EH (cell line): ENCODE measurements around the gene RNF151.

Experiments used
- DNase-seq: peaks from one replicate; pipeline ENCODE4 v3.0.0-alpha.2; 2015; ENCODE audit warnings: low read depth

RNF151 gene

DNA sequence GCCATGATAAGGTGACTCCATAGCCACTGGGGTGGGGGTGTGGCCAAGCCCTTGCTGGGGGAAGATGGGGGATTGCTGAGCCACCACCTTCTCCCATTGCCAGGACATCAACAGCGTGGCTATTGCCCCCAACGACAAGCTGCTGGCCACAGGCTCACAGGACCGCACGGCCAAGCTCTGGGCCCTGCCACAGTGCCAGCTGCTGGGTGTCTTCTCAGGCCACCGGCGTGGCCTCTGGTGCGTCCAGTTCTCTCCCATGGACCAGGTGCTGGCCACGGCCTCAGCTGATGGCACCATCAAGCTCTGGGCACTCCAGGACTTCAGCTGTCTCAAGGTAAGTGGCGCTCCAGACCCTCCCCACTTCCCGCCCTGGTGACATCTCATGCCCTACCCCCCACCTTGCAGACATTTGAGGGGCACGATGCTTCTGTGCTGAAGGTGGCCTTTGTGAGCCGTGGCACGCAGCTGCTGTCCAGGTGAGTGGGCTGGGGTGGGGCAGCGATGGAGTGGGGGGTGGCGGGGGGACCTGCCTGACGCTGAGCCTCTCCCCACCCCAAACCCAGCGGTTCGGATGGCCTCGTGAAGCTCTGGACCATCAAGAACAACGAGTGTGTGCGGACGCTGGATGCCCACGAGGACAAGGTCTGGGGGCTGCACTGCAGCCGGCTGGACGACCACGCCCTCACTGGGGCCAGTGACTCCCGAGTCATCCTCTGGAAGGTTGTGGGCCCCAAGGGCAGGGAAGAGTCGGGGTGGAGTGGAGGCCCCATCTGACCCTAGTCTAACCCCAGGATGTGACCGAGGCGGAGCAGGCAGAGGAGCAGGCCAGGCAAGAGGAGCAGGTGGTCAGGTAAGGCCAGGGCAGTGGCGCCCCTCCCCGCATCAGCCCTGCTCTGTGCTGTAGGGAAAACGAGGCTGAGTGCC lies 10.6 kb downstream of the RNF151 start:
- no peak for DNase-seq

DNA sequence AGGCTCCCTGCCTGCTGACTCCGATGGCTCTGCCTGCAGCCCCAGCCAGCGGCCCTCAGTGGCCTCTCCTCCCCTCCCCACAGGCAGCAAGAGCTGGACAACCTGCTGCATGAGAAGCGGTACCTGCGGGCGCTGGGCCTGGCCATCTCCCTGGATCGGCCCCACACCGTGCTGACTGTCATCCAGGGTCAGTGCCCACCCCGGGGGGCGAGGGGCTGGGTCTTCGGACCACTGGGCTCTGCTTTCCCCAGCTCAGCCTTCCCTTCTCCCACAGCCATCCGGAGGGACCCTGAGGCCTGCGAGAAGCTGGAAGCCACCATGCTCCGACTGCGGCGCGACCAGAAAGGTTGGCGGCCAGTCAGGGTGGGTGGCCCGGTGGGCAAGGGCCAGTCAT lies 11.2 kb downstream of the RNF151 start:
- DNase-seq = no peak

DNA sequence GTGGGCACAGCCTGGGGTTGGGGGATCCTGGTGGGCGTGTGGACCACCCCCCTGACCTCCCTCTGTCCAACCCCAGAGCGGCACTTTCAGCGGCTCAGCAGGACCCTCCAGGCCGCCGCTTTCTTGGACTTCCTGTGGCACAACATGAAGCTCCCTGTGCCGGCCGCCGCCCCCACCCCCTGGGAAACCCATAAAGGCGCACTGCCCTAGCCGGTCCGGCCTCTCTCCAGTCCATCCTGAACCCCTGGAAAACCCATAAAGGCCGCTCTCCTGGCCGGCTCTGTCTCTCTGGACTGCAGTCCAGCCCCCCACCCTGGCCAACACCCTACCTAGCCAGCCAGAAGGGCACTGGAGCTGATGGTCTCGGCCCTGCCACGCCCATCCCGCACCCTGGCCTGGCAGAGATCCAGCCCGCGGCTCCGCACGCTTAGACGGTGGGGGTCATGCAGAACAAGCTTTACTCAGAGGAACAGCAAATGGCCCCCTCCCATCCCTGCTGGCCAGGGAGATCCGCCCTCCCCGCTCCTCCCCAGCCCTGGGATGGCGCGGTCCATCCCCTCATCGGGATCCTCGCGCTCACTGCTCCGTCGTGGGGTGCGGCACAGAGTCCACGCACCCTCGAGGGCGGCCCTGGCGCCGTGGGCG lies 11.9 kb downstream of the RNF151 start:
- no peak for DNase-seq

DNA sequence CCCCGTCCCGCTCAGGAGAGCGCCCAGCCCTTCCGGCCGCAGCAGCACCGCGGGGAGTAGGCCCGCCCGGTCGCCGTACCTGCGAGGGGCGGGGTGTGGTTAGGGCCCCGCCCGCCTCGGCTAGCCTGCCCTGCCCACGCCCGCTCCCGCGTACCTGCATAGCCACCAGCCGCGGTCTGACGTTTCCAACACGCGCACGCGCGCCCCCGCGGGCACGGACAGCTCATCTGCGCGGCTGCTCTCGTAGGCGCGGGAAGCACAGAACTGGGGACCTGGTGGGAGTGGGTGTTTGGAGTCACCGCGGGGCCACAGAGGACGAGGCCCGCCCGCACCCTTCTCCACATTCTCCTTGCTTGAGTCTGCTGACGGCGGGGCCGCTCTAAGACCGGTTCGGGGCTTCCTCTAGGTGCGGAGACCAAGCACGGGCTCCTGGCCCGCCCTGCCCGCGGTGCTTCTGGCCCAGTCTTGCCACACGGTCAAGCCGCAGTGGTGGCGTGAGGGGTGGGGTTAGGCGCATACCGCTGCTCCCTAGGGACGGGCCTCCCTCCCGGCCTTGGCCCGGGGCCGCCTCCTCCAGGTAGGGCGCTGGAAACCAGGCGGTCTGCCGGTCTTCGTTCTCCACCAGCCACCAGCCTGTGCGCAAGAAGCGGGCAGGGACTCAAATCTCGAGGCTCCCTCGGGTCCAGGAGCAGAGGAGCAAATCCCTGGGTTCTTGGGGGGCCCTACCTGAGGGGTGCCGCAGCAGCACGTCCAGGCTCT lies 12.8 kb downstream of the RNF151 start:
- DNase-seq = no peak

DNA sequence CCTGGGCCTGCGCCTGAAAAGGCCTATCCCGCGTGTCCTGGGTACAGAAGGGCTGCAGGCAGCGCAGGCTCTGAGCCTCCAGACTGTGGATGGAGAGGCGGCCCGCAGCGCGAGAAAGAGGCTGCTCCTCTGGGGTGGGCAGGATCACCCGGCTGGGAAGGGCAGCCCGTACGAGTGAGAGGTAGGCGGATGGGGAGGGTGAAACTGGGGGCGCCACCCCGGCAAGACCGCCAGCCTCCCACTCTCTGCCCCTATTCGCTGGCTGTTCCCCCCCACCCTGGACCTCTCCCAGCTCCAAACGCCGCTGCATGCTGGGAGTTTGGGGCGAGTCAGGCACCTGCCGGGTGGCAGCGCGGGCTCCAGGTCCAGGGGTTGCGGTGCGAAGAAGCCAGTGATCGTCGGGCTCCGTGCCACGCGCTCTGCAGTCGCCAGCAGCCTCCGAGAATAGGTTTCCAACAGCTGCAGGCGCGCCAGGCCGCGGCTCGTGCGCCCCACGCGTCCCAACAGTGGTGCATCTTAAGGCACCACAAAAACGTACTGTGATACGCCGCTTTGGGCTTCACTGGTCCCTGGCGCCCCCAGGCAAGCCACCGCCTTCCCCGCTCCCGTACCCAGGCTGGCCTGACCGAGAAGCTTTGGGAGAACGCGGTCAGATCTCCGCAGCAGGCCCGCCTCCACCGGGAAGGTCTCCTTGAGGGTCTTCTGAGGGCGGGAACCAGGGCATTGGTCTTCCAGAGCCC lies 13.5 kb downstream of the RNF151 start:
- no peak for DNase-seq

DNA sequence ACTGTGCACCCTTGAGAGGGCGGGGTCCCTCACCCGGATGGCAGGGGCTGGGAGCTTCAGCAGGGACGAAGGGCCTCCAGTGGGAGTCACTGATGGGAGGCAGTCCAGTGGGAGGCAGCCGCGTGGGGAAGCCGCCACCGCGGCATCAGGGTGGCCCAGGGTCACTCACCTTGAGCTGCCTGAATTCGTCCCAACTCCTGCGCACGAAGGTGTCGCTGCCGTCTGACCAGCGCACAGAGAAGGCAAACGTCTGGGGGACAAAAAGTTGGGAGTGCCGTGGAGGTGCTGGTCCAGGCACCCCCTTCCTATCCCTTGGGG lies 14.1 kb downstream of the RNF151 start:
- DNase-seq = no peak

DNA sequence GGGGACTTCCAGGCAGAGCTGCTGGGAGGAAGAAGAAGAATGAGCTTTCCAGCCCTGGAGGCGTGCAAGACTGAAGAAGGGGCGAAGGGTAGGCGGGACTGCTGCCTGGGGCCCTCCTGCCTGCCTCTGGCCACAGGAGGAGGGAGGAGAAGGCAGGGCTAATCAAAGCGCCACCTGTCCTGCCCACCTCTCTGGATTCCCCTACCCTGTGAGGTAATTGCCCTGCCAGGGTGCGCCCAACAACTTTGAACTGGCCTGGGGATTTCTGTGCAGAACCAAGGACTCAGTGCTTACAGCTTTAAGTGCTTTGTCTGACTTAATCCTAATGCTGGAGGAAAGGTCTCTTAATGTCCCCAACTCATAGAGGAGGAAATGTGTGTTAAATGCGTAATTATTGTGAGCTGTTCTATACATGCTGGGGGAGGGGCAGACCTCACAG lies 14.8 kb downstream of the RNF151 start, which contains the start of gene NOXO1:
NOXO1 (minus strand) TSS at position 72 of the 439 bp plus-strand sequence. CDS start 290 bp downstream, outside the sequence.
- DNase-seq = no peak

DNA sequence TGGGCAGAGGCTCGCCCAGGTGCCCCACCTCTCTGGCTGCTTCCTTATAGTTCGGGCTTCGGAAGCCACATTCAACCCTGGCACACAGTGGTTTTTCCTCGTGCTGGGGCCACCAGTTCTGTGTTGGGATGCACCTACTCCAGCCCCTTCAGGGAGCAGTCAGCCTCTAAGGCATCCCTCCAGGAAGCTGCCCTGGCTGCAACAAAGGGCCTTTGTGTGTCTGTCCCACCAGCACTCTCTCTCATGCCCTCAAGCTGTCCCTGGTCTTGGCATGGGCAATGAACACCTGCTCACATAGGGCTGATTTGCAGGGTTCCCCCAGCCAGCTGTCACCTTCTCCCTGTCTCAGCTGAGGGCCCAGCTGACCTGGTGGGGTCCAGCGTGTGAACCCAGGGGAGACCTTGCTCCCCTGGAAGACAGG lies 15.4 kb downstream of the RNF151 start:
- no peak for DNase-seq

DNA sequence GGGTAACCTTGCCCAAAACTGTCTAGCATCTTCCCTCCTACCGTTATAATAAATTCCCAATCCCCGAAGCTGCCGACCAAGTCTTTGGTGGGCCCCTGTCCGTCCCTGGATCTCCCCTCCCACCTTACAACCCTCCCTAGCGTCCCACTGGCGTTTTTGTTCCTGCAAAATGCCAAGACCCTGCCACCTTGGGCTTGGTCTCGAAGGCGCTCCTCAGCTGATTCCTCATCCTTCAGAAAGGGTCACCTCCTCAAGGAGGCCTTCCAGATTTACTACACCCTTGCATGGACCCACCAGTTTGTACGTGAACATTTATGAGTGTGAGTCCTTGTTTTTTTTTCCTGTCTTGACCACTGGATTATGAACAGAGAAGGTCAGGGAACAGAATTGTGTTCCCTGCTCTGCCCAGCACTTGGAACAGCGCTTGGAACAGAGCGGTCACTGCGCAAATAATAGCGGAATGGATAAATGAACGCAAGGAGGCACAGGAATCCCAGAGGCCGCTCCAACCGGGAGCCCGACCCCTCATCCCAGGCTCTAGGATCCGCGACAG lies 16.4 kb downstream of the RNF151 start:
- DNase-seq = no peak

DNA sequence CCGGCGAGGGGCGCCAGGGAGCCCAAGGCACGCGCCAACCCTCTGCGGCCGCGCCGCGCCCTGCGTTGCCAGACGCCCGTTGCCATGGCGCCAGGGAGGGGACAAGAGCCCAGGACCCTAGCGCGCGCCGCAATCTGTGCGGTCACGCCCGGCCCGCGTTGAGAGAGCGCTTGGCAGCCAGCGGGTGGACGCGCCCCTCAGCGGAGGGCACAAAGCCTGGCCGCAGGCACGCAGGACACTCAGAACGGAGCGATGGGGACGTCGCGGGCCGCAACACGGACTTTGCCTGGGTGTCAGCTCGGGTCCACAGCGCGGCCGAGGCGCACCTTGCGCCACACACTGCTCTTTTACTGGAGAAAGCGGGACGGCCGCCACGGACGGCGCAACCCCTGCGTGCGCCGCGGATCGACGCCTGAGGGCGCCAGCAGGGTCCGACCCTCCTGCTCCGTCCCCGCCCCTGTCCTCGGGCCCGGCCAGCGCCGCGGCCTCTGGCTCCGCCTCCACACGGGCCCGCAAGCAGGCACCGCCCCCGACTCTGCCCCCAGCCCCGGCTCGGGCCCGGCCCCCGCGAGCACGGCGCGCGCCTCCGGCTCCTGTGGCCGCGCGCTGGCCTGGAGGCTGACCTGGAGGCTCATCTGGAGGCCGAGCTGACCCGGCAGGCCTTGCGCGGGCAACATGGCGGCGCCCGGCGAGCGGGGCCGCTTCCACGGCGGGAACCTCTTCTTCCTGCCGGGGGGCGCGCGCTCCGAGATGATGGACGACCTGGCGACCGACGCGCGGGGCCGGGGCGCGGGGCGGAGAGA lies 17.1 kb downstream of the RNF151 start, which contains the start of gene GFER:
GFER (plus strand) TSS at position 650 of the 803 bp plus-strand sequence; CDS start at position 676, 26 bp downstream.
- peak; percentile 92 for DNase-seq

DNA sequence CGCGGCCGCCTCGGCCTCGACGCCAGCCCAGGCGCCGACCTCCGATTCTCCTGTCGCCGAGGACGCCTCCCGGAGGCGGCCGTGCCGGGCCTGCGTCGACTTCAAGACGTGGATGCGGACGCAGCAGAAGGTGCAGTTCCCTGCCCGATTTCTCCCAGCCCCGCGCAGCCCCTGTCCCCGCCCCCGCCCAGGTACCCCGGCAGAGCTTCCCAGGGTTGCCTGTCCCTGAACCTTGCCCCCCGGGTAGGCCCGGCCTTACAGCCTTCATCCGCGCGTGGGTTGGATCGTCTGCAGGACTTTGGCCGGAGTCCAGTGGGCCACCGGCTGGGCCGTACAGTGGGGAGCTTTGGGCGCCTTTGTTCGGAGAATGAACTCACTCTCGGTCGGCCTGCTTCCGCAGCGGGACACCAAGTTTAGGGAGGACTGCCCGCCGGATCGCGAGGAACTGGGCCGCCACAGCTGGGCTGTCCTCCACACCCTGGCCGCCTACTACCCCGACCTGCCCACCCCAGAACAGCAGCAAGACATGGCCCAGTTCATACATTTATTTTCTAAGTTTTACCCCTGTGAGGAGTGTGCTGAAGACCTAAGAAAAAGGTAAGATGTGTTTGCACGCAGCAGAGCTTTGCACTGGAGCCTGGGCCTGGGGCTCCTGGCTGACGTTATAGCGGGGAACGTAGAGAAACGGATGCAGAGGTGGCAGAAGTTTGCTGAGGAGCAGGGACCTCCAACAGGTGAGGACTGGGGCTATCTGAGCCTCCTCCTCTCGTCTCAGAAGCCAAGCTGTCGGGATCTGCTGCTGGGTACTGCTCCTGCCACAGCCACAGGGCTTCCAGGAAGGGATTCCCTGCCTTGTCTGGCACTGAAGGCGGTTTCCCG lies 17.9 kb downstream of the RNF151 start:
- peak; percentile 31 for DNase-seq

DNA sequence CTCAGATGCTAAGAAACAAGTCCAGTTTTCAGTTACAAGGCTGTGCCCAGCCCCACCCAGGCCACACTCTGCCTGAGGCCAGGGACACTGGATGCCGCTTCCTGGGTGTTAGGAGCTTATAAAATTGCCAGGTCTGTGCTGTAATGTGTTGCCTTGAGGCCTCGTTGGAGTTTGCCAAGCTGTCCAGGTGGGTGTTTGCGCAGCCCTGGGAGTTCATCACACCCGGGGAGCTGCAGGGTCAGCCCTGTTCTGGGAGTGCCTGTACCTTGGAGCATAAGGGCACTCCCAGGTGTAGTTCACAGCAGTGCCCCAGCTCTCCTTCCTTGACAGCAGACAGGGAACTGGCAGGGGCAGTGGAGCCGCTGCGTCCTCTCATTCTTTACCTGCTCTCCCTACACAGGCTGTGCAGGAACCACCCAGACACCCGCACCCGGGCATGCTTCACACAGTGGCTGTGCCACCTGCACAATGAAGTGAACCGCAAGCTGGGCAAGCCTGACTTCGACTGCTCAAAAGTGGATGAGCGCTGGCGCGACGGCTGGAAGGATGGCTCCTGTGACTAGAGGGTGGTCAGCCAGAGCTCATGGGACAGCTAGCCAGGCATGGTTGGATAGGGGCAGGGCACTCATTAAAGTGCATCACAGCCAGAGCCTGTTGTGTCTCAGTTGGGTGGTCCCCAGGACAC lies 19.0 kb downstream of the RNF151 start:
- DNase-seq = no peak

DNA sequence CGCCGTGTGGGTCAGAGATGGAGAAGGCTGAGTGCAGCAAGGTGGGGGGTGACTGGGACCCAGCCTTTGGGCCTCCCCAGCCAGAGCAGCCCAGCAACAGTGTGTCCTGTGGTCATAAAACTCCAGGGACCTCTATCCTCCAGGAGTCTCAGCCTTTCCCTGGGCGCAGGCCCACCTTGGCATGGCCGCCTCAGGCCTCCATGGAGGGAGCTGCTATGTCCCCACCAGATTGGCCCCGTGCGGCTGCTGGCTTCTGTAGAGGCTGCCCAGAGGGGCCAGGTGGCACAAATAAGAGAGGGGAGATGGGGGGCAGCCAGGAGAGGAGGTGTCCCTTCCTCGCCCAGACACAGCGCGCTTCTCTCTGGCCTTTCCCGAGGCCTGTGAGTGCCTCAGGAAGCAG lies 20.5 kb downstream of the RNF151 start:
- no peak for DNase-seq

DNA sequence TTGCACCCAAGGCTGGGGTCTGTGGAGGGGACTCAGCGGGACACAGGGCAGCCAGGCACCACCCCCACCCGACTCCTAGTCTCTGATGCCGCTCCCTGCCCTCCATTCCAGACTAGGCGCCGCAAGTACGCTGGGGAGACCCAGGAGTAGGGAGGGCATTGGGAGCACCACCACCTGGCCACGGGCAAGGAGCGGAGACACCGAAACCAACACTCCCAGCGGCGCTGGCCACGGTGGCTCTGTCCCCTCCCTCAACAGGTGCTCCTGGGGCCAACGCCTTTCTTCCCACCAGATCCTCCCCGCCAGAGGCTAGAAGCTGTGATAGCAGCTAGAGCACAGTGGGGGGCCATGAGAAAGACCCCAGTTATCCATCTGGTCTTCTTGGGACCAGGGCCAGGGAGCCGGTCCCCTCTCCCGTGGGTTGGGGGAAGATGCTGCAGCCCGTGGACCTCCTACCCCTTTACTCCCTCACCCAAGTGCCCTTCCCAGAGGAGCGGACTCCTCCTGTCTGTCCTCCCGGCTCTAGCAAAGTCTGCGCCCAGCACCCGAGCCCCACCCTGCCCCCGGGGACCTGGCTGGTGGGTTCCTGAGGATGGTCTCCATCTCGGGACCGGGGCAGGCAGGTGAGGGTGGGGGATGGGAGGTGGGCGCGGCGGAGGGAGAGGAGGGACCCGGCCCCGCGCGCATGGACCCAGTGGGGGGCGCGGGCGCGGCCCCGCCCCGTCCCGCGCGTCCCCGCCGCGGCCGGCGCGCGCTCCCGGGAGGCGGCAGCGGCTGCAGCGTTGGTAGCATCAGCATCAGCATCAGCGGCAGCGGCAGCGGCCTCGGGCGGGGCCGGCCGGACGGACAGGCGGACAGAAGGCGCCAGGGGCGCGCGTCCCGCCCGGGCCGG lies 22.8 kb downstream of the RNF151 start, which contains the start of gene SYNGR3:
SYNGR3 (plus strand) TSS at position 762 of the 892 bp plus-strand sequence. CDS start 133 bp downstream, outside the sequence.
- DNase-seq = peak; percentile 31

DNA sequence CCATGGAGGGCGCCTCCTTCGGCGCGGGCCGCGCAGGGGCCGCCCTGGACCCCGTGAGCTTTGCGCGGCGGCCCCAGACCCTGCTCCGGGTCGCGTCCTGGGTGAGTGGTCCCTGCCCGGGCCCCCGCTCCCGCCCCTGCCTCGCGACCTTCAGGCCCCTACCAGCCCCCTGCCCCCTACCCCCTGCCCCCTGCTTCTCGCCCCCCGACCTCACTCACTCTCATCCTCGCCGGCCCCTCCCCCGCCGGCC lies 23.4 kb downstream of the RNF151 start:
- no peak for DNase-seq

DNA sequence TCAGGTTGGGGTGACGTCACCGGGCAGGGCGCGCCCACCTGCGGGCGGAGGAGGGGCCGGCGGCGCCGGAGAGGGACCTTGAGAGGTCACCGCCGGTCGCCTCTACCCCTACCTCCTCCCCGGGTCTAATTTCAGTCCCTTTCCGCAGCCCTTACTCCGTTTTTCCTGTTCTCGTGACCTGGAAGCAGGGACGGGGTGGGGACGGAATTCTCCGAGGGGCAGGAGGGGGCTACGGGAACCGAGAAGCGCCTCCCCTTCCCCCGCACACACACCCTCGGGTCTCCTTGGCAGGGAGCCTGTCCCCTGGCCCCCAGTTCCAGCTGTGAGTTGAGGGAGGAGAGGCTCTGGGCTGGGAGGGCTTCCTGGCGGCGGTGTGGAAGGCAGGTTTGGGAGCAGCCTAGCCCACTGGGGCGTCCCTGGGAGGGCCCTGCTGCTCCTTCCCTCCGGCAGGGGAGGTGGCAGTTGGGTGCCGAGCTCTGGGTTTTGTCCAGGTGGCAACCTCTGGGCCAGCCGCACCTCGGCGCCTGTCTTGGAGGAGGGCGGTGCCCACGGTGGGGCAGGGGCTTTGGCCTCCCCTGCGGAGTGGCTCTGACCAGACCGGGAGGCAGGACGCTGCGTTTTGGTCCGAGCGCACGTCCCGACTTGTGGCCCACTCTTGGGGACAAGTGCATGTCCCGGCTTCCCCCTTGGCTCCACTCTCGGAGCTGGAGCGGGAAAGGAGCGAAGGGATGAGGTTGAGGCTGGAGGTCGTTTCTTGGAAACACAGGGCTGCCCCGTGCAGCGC lies 23.9 kb downstream of the RNF151 start:
- DNase-seq = no peak

DNA sequence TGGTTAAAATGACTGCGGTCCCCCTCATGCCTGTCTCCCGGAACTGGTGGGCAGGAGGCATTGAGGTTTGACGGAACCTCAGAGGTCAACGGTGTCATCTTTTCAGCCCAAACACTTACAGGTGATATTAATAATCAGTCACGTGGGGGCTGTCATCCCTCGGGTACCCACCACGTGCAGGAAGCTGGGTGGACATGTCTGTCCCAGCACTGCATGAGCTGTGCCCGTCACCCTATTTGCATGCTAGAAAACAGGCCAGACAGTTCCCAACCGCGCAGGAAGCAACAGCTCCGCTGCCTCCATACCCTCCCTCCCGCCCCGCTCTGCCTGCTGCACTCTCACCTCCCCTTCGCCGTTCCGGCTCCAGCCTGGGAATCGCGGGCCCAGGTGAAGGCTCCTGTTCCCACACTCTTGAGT lies 24.5 kb downstream of the RNF151 start:
- no peak for DNase-seq
